Upper lobe of left lung (tissue), 4 donors: ENCODE measurements around the gene SAMD9.

Experiments
- EP300 ChIP-seq, 4 donors: sonication (generic); formaldehyde crosslinking; IDR thresholded peaks; one replicate each; pipeline ENCODE4 v1.5.1; 2017; ENCODE audit warnings: antibody characterized with exemption in 4 of 4, control low read depth in 2 of 4
- POLR2AphosphoS5 ChIP-seq, 2 donors: sonication (generic); formaldehyde crosslinking; IDR thresholded peaks; one replicate each; pipeline ENCODE4 v1.5.1; 2017; ENCODE audit warnings: antibody characterized with exemption in 2 of 2
- TF ChIP-seq, protein P1 (sequence below), 6 experiments: fragments of 450-650 bp in 4 of 6; fragments of 200-600 bp in 2 of 6; sonication (generic) in 2 of 6; IDR thresholded peaks; one replicate each; pipeline ENCODE4 v1.5.1; 2016 to 2019; ENCODE audit warnings: antibody characterized with exemption in 6 of 6

DNA sequence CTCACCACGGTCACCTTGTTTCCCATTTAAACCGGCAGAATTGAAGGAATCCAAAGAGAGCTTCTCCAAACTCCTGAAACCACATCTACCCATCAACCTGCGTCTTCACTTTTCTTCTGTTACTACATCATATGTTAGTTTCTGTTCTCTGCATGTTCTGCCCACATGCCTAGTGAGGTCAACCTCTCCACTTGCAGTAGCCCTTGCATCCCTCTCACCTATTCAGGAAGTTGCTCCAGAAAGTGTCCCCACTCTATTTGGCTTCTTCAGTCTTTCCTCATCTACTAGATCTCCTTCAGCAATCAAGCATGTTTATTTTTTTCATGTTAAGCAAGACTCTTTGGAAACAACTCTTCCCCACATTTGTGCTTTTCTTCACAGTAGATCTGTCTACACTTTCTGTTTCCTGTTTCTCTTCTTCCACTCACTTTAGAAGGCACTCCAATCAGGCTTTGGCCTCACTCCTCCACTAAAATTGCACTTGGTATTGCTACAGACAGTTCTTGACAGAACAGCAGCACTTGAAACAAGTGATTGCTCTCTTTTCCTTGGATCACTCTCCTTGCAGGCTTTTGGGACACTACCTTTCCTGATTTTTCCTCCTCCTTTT is 22.9 kb upstream of the SAMD9 start:
- TF ChIP-seq, protein P1, sequence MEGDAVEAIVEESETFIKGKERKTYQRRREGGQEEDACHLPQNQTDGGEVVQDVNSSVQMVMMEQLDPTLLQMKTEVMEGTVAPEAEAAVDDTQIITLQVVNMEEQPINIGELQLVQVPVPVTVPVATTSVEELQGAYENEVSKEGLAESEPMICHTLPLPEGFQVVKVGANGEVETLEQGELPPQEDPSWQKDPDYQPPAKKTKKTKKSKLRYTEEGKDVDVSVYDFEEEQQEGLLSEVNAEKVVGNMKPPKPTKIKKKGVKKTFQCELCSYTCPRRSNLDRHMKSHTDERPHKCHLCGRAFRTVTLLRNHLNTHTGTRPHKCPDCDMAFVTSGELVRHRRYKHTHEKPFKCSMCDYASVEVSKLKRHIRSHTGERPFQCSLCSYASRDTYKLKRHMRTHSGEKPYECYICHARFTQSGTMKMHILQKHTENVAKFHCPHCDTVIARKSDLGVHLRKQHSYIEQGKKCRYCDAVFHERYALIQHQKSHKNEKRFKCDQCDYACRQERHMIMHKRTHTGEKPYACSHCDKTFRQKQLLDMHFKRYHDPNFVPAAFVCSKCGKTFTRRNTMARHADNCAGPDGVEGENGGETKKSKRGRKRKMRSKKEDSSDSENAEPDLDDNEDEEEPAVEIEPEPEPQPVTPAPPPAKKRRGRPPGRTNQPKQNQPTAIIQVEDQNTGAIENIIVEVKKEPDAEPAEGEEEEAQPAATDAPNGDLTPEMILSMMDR (IDR thresholded peaks at IDR 0.05) = no peak
- TF ChIP-seq EP300 (IDR thresholded peaks at IDR 0.05) (no peak), POLR2AphosphoS5 (IDR thresholded peaks at IDR 0.05) (no peak)
